ENCODE results near the gene GPR27. TPM values are rescaled to one million over a fixed set of nuclear protein-coding genes. Genes with fewer than 3 reads are reported as not detected.

Gene GPR27
- total RNA-seq, 1 experiment from 2014 or later, result 0.07 TPM

DNA sequence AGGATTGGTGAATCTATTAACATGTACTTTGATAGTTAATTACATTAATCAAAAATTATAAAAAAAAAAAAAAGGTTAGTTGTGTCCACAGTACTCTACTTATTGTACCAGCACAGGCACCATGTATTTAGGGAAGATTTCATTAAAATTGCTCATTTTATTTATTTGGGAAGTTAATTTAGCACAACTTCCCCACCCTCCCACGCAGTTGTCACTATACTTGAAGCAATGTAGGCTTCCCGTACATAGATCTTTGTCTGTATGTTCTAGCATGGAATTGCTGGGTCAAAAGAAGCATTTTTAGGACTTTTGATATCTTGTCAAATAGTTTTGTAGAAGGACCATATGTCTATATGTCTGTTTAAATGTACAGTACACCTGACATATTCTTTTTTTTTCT lies 4.4 kb downstream of the GPR27 start:
- Histone ChIP-seq H3K9me3 (ENCODE audit: low read length) (no peaks in the 10 kb centered on the region), H3K27ac (ENCODE audit: low read length) (no peak overlapping the region), H3F3A (ENCODE audit: low read length, unreplicated experiment) (no peaks in the 10 kb centered on the region), H3K4me3 (ENCODE audit: low read length) (no peak overlapping the region), H3K79me2 (ENCODE audit: low read length) (no peaks in the 10 kb centered on the region), H3K9ac (ENCODE audit: low read length) (no peak overlapping the region), H3K9me2 (replicated peaks; ENCODE audit: low read length) (no peaks in the 10 kb centered on the region), H3K27me3 (ENCODE audit: low read length) (peaks cover 83% of the 10 kb centered on the region), H3K36me3 (ENCODE audit: low read depth, low read length) (no peaks in the 10 kb centered on the region), H4K20me1 (ENCODE audit: low read length) (no peaks in the 10 kb centered on the region), H3K4me2 (ENCODE audit: low read length) (no peak overlapping the region), H3K4me1 (ENCODE audit: insufficient read depth, low read length) (no peaks in the 10 kb centered on the region), H2AFZ (ENCODE audit: low read length) (no peak overlapping the region)
- POLR2A ChIA-PET (ENCODE audit: unreplicated experiment), result no interaction called here
- BruUV-seq (replicated peaks), result no TSS peak
- no peak for TF ChIP-seq EZH2 (IDR thresholded peaks at IDR 0.05; ENCODE audit: low read length, unreplicated experiment)
- TF ChIP-seq, protein P1, sequence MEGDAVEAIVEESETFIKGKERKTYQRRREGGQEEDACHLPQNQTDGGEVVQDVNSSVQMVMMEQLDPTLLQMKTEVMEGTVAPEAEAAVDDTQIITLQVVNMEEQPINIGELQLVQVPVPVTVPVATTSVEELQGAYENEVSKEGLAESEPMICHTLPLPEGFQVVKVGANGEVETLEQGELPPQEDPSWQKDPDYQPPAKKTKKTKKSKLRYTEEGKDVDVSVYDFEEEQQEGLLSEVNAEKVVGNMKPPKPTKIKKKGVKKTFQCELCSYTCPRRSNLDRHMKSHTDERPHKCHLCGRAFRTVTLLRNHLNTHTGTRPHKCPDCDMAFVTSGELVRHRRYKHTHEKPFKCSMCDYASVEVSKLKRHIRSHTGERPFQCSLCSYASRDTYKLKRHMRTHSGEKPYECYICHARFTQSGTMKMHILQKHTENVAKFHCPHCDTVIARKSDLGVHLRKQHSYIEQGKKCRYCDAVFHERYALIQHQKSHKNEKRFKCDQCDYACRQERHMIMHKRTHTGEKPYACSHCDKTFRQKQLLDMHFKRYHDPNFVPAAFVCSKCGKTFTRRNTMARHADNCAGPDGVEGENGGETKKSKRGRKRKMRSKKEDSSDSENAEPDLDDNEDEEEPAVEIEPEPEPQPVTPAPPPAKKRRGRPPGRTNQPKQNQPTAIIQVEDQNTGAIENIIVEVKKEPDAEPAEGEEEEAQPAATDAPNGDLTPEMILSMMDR (conservative IDR thresholded peaks at IDR 0.05; ENCODE audit: low read depth, low read length), result no peak
- TF ChIP-seq EZH2phosphoT487 (IDR thresholded peaks at IDR 0.05; ENCODE audit: borderline replicate concordance, low read length), result no peak
- CTCF ChIA-PET, result no interaction called here
- ATAC-seq (no peak), DNase-seq (no peak)
- intact Hi-C loops (cut with micrococcal nuclease), result no loop called here

DNA sequence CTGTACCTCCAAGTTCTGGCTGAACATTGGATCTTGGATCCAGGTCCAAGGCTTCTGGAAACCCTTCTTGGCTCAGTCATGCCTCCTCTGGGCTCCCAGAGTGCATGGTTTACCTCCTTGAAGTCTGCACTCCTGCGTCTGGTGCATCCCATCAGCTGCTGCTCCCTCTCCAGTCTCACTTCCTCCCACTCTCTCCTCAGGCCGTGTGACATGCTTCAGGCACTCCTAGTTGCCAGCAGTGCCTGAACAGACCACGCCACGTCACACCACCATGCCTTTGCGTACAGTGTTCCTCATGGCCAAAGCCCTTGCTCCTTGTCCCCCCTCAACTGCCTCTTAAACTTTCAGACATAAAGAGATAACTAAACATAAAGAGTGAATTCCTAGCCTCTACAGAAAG lies 5.7 kb downstream of the GPR27 start:
- intact Hi-C loops (cut with micrococcal nuclease), result no loop called here
- DNase-seq (no peak), ATAC-seq (no peak)
- Histone ChIP-seq H3K9me2 (replicated peaks; ENCODE audit: low read length) (no peaks in the 10 kb centered on the region), H3K36me3 (ENCODE audit: low read depth, low read length) (no peaks in the 10 kb centered on the region), H3K9ac (ENCODE audit: low read length) (no peak overlapping the region), H3K27me3 (ENCODE audit: low read length) (peaks cover 94% of the 10 kb centered on the region), H3K9me3 (ENCODE audit: low read length) (no peaks in the 10 kb centered on the region), H3K4me1 (ENCODE audit: insufficient read depth, low read length) (no peaks in the 10 kb centered on the region), H2AFZ (ENCODE audit: low read length) (no peak overlapping the region), H3K4me2 (ENCODE audit: low read length) (no peak overlapping the region), H3F3A (ENCODE audit: low read length, unreplicated experiment) (no peaks in the 10 kb centered on the region), H3K27ac (ENCODE audit: low read length) (no peak overlapping the region), H4K20me1 (ENCODE audit: low read length) (no peaks in the 10 kb centered on the region), H3K79me2 (ENCODE audit: low read length) (no peaks in the 10 kb centered on the region), H3K4me3 (ENCODE audit: low read length) (no peak overlapping the region)
- POLR2A ChIA-PET (ENCODE audit: unreplicated experiment), result no interaction called here
- CTCF ChIA-PET, result no interaction called here
- BruUV-seq (replicated peaks), result no TSS peak
- TF ChIP-seq, protein P1 (conservative IDR thresholded peaks at IDR 0.05; ENCODE audit: low read depth, low read length), result no peak
- TF ChIP-seq EZH2 (IDR thresholded peaks at IDR 0.05; ENCODE audit: low read length, unreplicated experiment), result no peak
- TF ChIP-seq EZH2phosphoT487 (IDR thresholded peaks at IDR 0.05; ENCODE audit: borderline replicate concordance, low read length), result no peak

DNA sequence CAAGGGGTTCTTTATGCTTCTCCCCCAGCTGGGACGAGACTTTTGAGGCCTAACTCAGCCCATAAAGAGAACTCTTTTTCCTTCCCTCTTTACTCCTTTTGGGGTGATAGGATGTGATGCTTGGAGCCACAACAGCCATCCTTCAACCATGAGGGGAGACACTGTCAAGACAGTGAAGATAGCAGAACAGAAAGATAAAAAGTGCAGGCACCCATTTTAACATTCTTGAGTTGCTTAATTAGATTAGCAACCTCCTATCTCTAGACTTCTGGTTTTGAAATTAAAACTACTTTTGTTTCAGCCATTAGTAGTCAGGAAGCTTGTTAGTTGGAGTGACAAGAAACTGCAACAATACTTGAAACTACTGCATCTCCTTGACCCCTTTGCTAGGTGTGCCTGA lies 6.5 kb downstream of the GPR27 start:
- no peak overlapping the region for H3K4me3 ChIP-seq (ENCODE audit: low read length)
- no peak for ATAC-seq
- TF ChIP-seq EZH2phosphoT487 (IDR thresholded peaks at IDR 0.05; ENCODE audit: borderline replicate concordance, low read length) (no peak), EZH2 (IDR thresholded peaks at IDR 0.05; ENCODE audit: low read length, unreplicated experiment) (no peak)
- TF ChIP-seq, protein P1 (conservative IDR thresholded peaks at IDR 0.05; ENCODE audit: low read depth, low read length), result no peak

More for the DNA sequence above, 6.5 kb downstream of the GPR27 start:
- no peak overlapping the region for H3K27ac ChIP-seq (ENCODE audit: low read length)
- no peak overlapping the region for H2AFZ ChIP-seq (ENCODE audit: low read length)
- no TSS peak for BruUV-seq (replicated peaks)
- POLR2A ChIA-PET (ENCODE audit: unreplicated experiment), result no interaction called here
- H3K4me1 ChIP-seq (ENCODE audit: insufficient read depth, low read length), result no peaks in the 10 kb centered on the region
- no peaks in the 10 kb centered on the region for H3F3A ChIP-seq (ENCODE audit: low read length, unreplicated experiment)
- H3K36me3 ChIP-seq (ENCODE audit: low read depth, low read length), result no peaks in the 10 kb centered on the region
- H3K79me2 ChIP-seq (ENCODE audit: low read length), result no peaks in the 10 kb centered on the region
- H3K27me3 ChIP-seq (ENCODE audit: low read length), result peaks cover 89% of the 10 kb centered on the region
- no peak overlapping the region for H3K4me2 ChIP-seq (ENCODE audit: low read length)
- CTCF ChIA-PET, result no interaction called here
- intact Hi-C loops (cut with micrococcal nuclease), result no loop called here
- H3K9me3 ChIP-seq (ENCODE audit: low read length), result no peaks in the 10 kb centered on the region
- H3K9ac ChIP-seq (ENCODE audit: low read length), result no peak overlapping the region
- H3K9me2 ChIP-seq (replicated peaks; ENCODE audit: low read length), result no peaks in the 10 kb centered on the region
- DNase-seq, result no peak
- no peaks in the 10 kb centered on the region for H4K20me1 ChIP-seq (ENCODE audit: low read length)

Measured in PC-3 (cell line).